ENCODE data around the gene ZNF555. TPM values are rescaled to one million over a fixed set of nuclear protein-coding genes. Genes with fewer than 3 reads are reported as not detected.

The ZNF555 gene
- total and polyA plus RNA-seq, 2 donors (not counting 1 experiment from before 2014, with no cell fraction given): 5.0 to 5.9 TPM

DNA sequence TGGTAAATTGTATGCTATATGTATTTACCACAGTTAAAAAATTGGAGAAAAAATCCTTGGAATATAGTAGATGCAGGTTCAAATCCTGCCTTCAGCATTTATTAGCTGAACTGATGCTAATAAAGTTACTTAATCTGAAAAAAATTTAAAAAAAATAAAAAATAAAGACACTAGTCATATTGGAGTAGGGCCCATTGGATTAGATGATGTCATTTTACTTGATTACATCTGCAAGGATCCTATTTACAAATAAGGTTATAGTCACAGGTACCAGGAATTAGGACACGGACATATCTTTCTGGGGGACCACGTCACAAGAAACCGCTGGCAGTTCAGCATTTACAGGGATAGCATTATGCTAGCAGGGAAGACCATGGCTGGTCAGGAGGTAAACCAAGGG, 6.2 kb downstream of the ZNF555 start:
- H3K9me3 ChIP-seq (ENCODE audit: control insufficient read depth, insufficient read depth, low read depth, low read length): peaks cover 2% of the 10 kb centered on the region
- no peaks in the 10 kb centered on the region for H3K27me3 ChIP-seq (ENCODE audit: control insufficient read depth, insufficient read depth, low read length)
- no peak for DNase-seq (ENCODE audit: low read depth in 2 of 2)
- peaks cover 3% of the 10 kb centered on the region for H3K36me3 ChIP-seq (ENCODE audit: control insufficient read depth, insufficient read depth, low read length)
- H3K4me2 ChIP-seq (ENCODE audit: extremely low read depth, insufficient read depth, low read length): no peak overlapping the region
- peaks cover 2% of the 10 kb centered on the region for H3K79me2 ChIP-seq (ENCODE audit: control insufficient read depth, insufficient read depth, low read length)
- TF ChIP-seq, protein P1, sequence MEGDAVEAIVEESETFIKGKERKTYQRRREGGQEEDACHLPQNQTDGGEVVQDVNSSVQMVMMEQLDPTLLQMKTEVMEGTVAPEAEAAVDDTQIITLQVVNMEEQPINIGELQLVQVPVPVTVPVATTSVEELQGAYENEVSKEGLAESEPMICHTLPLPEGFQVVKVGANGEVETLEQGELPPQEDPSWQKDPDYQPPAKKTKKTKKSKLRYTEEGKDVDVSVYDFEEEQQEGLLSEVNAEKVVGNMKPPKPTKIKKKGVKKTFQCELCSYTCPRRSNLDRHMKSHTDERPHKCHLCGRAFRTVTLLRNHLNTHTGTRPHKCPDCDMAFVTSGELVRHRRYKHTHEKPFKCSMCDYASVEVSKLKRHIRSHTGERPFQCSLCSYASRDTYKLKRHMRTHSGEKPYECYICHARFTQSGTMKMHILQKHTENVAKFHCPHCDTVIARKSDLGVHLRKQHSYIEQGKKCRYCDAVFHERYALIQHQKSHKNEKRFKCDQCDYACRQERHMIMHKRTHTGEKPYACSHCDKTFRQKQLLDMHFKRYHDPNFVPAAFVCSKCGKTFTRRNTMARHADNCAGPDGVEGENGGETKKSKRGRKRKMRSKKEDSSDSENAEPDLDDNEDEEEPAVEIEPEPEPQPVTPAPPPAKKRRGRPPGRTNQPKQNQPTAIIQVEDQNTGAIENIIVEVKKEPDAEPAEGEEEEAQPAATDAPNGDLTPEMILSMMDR (conservative IDR thresholded peaks at IDR 0.05 in 1 of 2, IDR thresholded peaks at IDR 0.05 in 1 of 2; ENCODE audit: low read depth in 1 of 2, low read length in 2 of 2): no peak
- H3K9ac ChIP-seq (ENCODE audit: insufficient read depth, low read length): no peak overlapping the region
- H3K27ac ChIP-seq (ENCODE audit: insufficient read depth, low read length): no peak overlapping the region
- no peaks in the 10 kb centered on the region for H4K20me1 ChIP-seq (ENCODE audit: control insufficient read depth, extremely low read depth, insufficient read depth, low read length)
- no peak overlapping the region for H3K4me3 ChIP-seq (replicated peaks in 1 of 4; ENCODE audit: control extremely low read depth in 1 of 4, insufficient read depth in 1 of 4, low read depth in 3 of 4, low read length in 4 of 4)
- no peaks in the 10 kb centered on the region for H3K4me1 ChIP-seq (ENCODE audit: control insufficient read depth, extremely low read depth, insufficient read depth, low read length)
- H2AFZ ChIP-seq (ENCODE audit: low read length): no peak overlapping the region

DNA sequence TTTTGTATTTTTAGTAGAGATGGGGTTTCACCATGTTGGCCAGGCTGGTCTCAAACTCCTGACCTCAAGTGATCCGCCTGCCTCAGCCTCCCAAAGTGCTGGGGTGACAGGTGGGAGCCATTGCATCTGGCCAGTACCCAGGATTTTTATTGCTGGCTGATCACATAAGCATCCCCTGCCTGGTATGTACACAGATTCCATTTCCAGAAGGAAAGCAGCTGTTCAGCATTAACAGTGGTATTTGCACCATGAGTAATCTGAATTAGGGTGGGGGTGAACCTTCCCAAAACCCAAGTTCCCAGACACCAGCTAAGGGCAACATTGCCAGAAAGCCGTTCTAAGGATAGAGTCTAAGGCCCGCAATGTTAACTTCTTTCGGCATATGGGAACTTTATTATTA, 7.3 kb downstream of the ZNF555 start:
- Histone ChIP-seq H3K9me3 (ENCODE audit: control insufficient read depth, insufficient read depth, low read depth, low read length) (peaks cover 8% of the 10 kb centered on the region), H3K27me3 (ENCODE audit: control insufficient read depth, insufficient read depth, low read length) (no peaks in the 10 kb centered on the region), H3K9ac (ENCODE audit: insufficient read depth, low read length) (no peak overlapping the region), H3K27ac (ENCODE audit: insufficient read depth, low read length) (no peak overlapping the region), H2AFZ (ENCODE audit: low read length) (no peak overlapping the region), H3K4me3 (replicated peaks in 1 of 4; ENCODE audit: control extremely low read depth in 1 of 4, insufficient read depth in 1 of 4, low read depth in 3 of 4, low read length in 4 of 4) (no peak overlapping the region), H4K20me1 (ENCODE audit: control insufficient read depth, extremely low read depth, insufficient read depth, low read length) (no peaks in the 10 kb centered on the region), H3K79me2 (ENCODE audit: control insufficient read depth, insufficient read depth, low read length) (peaks cover 2% of the 10 kb centered on the region), H3K36me3 (ENCODE audit: control insufficient read depth, insufficient read depth, low read length) (peaks cover 4% of the 10 kb centered on the region), H3K4me1 (ENCODE audit: control insufficient read depth, extremely low read depth, insufficient read depth, low read length) (no peaks in the 10 kb centered on the region), H3K4me2 (ENCODE audit: extremely low read depth, insufficient read depth, low read length) (no peak overlapping the region)
- DNase-seq (ENCODE audit: low read depth in 2 of 2): no peak
- TF ChIP-seq, protein P1 (conservative IDR thresholded peaks at IDR 0.05 in 1 of 2, IDR thresholded peaks at IDR 0.05 in 1 of 2; ENCODE audit: low read depth in 1 of 2, low read length in 2 of 2): no peak
- TF ChIP-seq EZH2 (IDR thresholded peaks at IDR 0.05; ENCODE audit: low read length, missing control alignments): no peak

DNA sequence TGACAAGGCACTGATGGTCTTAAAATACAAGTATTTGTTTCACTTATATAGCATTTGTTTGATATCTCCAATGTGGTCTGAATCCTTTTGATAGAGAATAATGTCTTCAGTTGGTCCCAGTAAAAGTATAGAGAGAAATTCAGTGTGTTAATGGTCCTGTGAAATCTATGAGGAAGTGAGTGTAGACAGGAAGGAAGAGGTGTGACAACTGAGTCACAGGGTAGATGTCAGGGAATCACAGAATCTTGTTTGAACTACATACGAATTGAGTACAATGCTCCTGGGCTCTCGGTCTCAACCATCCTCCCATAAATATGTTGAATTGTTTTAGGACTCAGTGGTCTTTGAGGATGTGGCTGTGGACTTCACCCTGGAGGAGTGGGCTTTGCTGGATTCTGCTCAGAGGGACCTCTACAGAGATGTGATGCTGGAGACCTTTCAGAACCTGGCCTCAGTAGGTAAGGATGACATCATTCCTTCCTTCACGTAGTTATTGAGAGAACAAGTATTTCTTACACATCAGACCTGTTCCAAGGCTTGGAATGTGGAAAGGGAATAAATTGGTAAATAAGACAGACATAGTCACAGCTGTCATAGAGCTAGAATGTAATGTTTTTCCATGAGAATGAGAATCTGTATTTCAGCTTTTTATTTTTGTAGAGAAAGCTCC, 9.1 kb downstream of the ZNF555 start:
- H2AFZ ChIP-seq (ENCODE audit: low read length): no peak overlapping the region
- H3K4me1 ChIP-seq (ENCODE audit: control insufficient read depth, extremely low read depth, insufficient read depth, low read length): no peaks in the 10 kb centered on the region
- H3K4me3 ChIP-seq (replicated peaks in 1 of 4; ENCODE audit: control extremely low read depth in 1 of 4, insufficient read depth in 1 of 4, low read depth in 3 of 4, low read length in 4 of 4): no peak overlapping the region
- TF ChIP-seq EZH2 (IDR thresholded peaks at IDR 0.05; ENCODE audit: low read length, missing control alignments): no peak
- TF ChIP-seq, protein P1 (conservative IDR thresholded peaks at IDR 0.05 in 1 of 2, IDR thresholded peaks at IDR 0.05 in 1 of 2; ENCODE audit: low read depth in 1 of 2, low read length in 2 of 2): no peak
- H3K9me3 ChIP-seq (ENCODE audit: control insufficient read depth, insufficient read depth, low read depth, low read length): peaks cover 12% of the 10 kb centered on the region
- peaks cover 2% of the 10 kb centered on the region for H3K79me2 ChIP-seq (ENCODE audit: control insufficient read depth, insufficient read depth, low read length)
- H3K27ac ChIP-seq (ENCODE audit: insufficient read depth, low read length): no peak overlapping the region
- no peak overlapping the region for H3K4me2 ChIP-seq (ENCODE audit: extremely low read depth, insufficient read depth, low read length)
- DNase-seq (ENCODE audit: low read depth in 2 of 2): no peak
- no peaks in the 10 kb centered on the region for H4K20me1 ChIP-seq (ENCODE audit: control insufficient read depth, extremely low read depth, insufficient read depth, low read length)
- H3K36me3 ChIP-seq (ENCODE audit: control insufficient read depth, insufficient read depth, low read length): peaks cover 4% of the 10 kb centered on the region
- no peak overlapping the region for H3K9ac ChIP-seq (ENCODE audit: insufficient read depth, low read length)
- H3K27me3 ChIP-seq (ENCODE audit: control insufficient read depth, insufficient read depth, low read length): no peaks in the 10 kb centered on the region

Measured in fibroblast of lung (primary cell).